GM12878 (cell line): ENCODE results near the gene GJC1. TPM values are rescaled to one million over a fixed set of nuclear protein-coding genes. Genes with fewer than 3 reads are reported as not detected.

ENCODE experiments used
- ATAC-seq: fragments of 200-7000 bp; cut with Tn5 transposase; 3 replicates; pipeline ENCODE4 v1.9.1; 2020; ENCODE audit warnings: mild to moderate bottlenecking, moderate library complexity
- BruUV-seq: library from RNA; stranded (reverse); fragments of 400-500 nt; replicated peaks from 2 replicates; lab custom pipeline; 2021; lab: Mats Ljungman, UMichigan
- CTCF ChIA-PET: fragments of 300-600 bp; sonication (Branson Sonifier 250); formaldehyde crosslinking; extraction: SDS; loops from one replicate; lab custom pipeline; 2021; ENCODE audit warnings: inconsistent platforms; lab: Yijun Ruan, JAX
- POLR2A ChIA-PET: fragments of 350-600 bp; formaldehyde crosslinking; extraction: SDS; loops from one replicate; lab custom pipeline; 2021; ENCODE audit warnings: inconsistent platforms; lab: Charles Lee
- RAD21 ChIA-PET: fragments of 300-600 bp; sonication (Branson Sonifier 250); formaldehyde crosslinking; loops from one replicate; lab custom pipeline; 2023; ENCODE audit warnings: antibody characterized with exemption; ENCODE audit not compliant: unreplicated experiment; lab: Charles Lee
- SMC1A ChIA-PET: fragments of 300-600 bp; sonication (Branson Sonifier 250); formaldehyde crosslinking; loops from one replicate; lab custom pipeline; 2023; ENCODE audit not compliant: unreplicated experiment, uncharacterized antibody; lab: Charles Lee
- DNase-seq: peaks from one replicate; pipeline ENCODE4 v3.0.0-alpha.2; 2011; ENCODE audit warnings: low read depth, low spot score
- FAIRE-seq: peaks from 3 replicates; lab custom pipeline; 2011; peaks lifted over from hg19 to GRCh38; lab: Jason Lieb, UNC
- H2AFZ ChIP-seq: 2 replicates; pipeline ENCODE4 v1.6.0; 2011; ENCODE audit warnings: low read depth, low read length, control low read depth; ENCODE audit not compliant: control insufficient read depth
- H3K27ac ChIP-seq: 2 replicates; pipeline ENCODE4 v1.5.1; 2011; ENCODE audit warnings: control low read depth; ENCODE audit not compliant: control insufficient read depth, insufficient read depth
- H3K27me3 ChIP-seq, 2 experiments: replicated peaks in 1 of 2; 2 replicates each; pipeline versions ENCODE4 v1.6.0 to v1.6.1; 2011; ENCODE audit warnings: low read length in 1 of 2; ENCODE audit not compliant: control insufficient read depth in 2 of 2, insufficient read depth in 2 of 2
- H3K36me3 ChIP-seq, 2 experiments: 2 replicates each; pipeline ENCODE4 v1.5.1; 2011; ENCODE audit warnings: low read length in 1 of 2; ENCODE audit not compliant: control insufficient read depth in 2 of 2, insufficient read depth in 2 of 2
- H3K4me1 ChIP-seq: 2 replicates; pipeline ENCODE4 v1.6.1; 2011; ENCODE audit warnings: mild to moderate bottlenecking, low read length, moderate library complexity, mixed read lengths; ENCODE audit not compliant: control insufficient read depth, insufficient read depth
- H3K4me2 ChIP-seq: 2 replicates; pipeline ENCODE4 v1.6.0; 2011; ENCODE audit warnings: control low read depth; ENCODE audit not compliant: control insufficient read depth, insufficient read depth
- H3K4me3 ChIP-seq: fragments of 200-600 bp; sonication (generic); 2 replicates; pipeline ENCODE4 v1.5.1; 2016
- H3K79me2 ChIP-seq: 2 replicates; pipeline ENCODE4 v1.6.0; 2011; ENCODE audit warnings: low read length; ENCODE audit not compliant: control insufficient read depth, insufficient read depth
- H3K9ac ChIP-seq: 2 replicates; pipeline ENCODE4 v1.8.0; 2011; ENCODE audit warnings: low read length, control low read depth, mixed read lengths; ENCODE audit not compliant: control insufficient read depth, insufficient read depth
- H3K9me3 ChIP-seq: replicated peaks from 3 replicates; pipeline ENCODE4 v1.5.1; 2011; ENCODE audit warnings: mild to moderate bottlenecking, low read length; ENCODE audit not compliant: control insufficient read depth, insufficient read depth
- H4K20me1 ChIP-seq: 2 replicates; pipeline ENCODE4 v1.6.0; 2011; ENCODE audit not compliant: control insufficient read depth, insufficient read depth
- BRCA1 ChIP-seq: IDR thresholded peaks from 2 replicates; pipeline ENCODE4 v1.6.1; 2011; ENCODE audit warnings: low read depth, low read length, improper control_type of control experiment
- CHD4 ChIP-seq: fragments of 200-600 bp; sonication (generic); IDR thresholded peaks from 2 replicates; pipeline ENCODE4 v1.6.1; 2016; ENCODE audit warnings: mild to moderate bottlenecking
- FOXK2 ChIP-seq: fragments of 450-650 bp; IDR thresholded peaks from 2 replicates; pipeline ENCODE4 v1.6.1; 2017; ENCODE audit warnings: mild to moderate bottlenecking, moderate library complexity
- GABPA ChIP-seq: IDR thresholded peaks from 2 replicates; pipeline ENCODE4 v1.6.1; 2014; ENCODE audit warnings: antibody characterized with exemption, low read depth, mild to moderate bottlenecking, inconsistent platforms
- IRF4 ChIP-seq: IDR thresholded peaks from 2 replicates; pipeline ENCODE4 v1.6.1; 2011; ENCODE audit warnings: low read depth, low read length
- MYC ChIP-seq: IDR thresholded peaks from 2 replicates; pipeline ENCODE4 v1.6.1; 2011; ENCODE audit warnings: mild to moderate bottlenecking, low read length, moderate library complexity, inconsistent platforms; ENCODE audit not compliant: insufficient read depth, insufficient replicate concordance, insufficient read length, severe bottlenecking
- NR2F1 ChIP-seq: fragments of 450-650 bp; conservative IDR thresholded peaks from 2 replicates; pipeline ENCODE4 v1.6.1; 2017; ENCODE audit warnings: mild to moderate bottlenecking
- POLR2AphosphoS5 ChIP-seq: IDR thresholded peaks from 2 replicates; pipeline ENCODE4 v1.6.1; 2011; ENCODE audit warnings: mild to moderate bottlenecking, low read length, inconsistent platforms
- RAD21 ChIP-seq: IDR thresholded peaks from 2 replicates; pipeline ENCODE4 v1.6.1; 2011; ENCODE audit warnings: mild to moderate bottlenecking, low read depth, low read length, moderate library complexity; ENCODE audit not compliant: insufficient read depth
- TCF7 ChIP-seq: IDR thresholded peaks from 2 replicates; pipeline ENCODE4 v1.6.1; 2014; ENCODE audit warnings: antibody characterized with exemption, borderline replicate concordance
- ZNF622 ChIP-seq: fragments of 450-650 bp; IDR thresholded peaks from 2 replicates; pipeline ENCODE4 v1.6.1; 2017; ENCODE audit warnings: mild to moderate bottlenecking, inconsistent platforms
- WGBS: methylation state at CpG from one replicate; pipeline ENCODE4 v1.1.6; 2016; ENCODE audit warnings: low lambda C conversion rate; ENCODE audit not compliant: insufficient replicate concordance, insufficient coverage; ENCODE audit errors: missing lambda C conversion rate; 5-methylcytosine and 5-hydroxymethylcytosine counted together
- in situ Hi-C: fragments of 300-500 bp; cut with MboI; formaldehyde crosslinking; loops from 9 replicates; pipeline ENCODE4 v1.14.3; 2018; ENCODE audit warnings: mixed read lengths
- intact Hi-C: fragments of 100-400 bp; cut with micrococcal nuclease; formaldehyde crosslinking; loops from one replicate; pipeline ENCODE4 v1.14.2; 2022; ENCODE audit not compliant: unreplicated experiment
- polyA plus RNA-seq, 11 experiments: library from polyadenylated mRNA; depleted of rRNA in 4 of 11; unstranded in 6 of 11; stranded (reverse) in 5 of 11; fragments of >200 nt; fragmentation: Nextera tagmentation in 4 of 11; fragmentation: Illumina TruSeq in 1 of 11; extraction: Ambion mirVana in 4 of 11; extraction: Trizol in 1 of 11; gene quantifications; 1 replicate in 1 of 11; 2 replicates in 10 of 11; pipeline versions ENCODE4 v1.2.1 to v1.2.3, GENCODE V29; 2011 to 2016; ENCODE audit warnings: inconsistent platforms in 2 of 11, missing spikeins in 2 of 11, low read depth in 1 of 11
- total RNA-seq, 4 experiments: library from RNA; depleted of rRNA in 3 of 4; stranded (reverse); fragments of >200 nt in 3 of 4; fragmentation: Illumina TruSeq in 1 of 4; extraction: Trizol in 1 of 4; gene quantifications; 2 replicates each; pipeline versions ENCODE4 v1.2.1 to v1.2.3, GENCODE V29; 2013 to 2021
- TF ChIP-seq, protein P1 (sequence below): fragments of 150-350 bp; IDR thresholded peaks from 2 replicates; pipeline ENCODE4 v1.6.1; 2014; ENCODE audit warnings: mild to moderate bottlenecking, low read depth, low read length
- TF ChIP-seq, protein P2 (sequence below): IDR thresholded peaks from 2 replicates; pipeline ENCODE4 v1.6.1; 2012; ENCODE audit warnings: mild to moderate bottlenecking, low read depth, low read length

GJC1 gene
- total and polyA plus RNA-seq, 10 of the 15 experiments (the other 5 are each of a cell fraction or from before 2014, with no cell fraction given) = 0.37 to 3.4 (median 0.90) TPM

DNA sequence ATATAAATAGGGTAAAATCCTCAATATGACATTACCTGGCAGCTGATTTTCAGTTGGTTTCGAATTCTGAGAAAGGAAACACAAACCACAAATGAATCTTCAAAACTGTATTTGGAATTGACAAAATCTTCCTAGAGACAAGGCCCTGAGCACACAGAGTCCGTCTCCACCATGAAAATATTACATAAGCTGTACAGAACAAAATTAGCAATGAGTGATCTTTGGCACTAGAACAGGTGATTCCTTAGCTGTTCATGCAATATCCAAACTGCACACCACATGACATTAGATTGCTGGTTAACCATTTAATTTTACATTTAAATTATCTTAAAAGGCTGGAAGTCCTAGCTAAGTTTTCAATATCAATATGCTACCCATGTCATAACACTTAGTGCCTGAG, 31.7 kb downstream of the GJC1 start:
- no peak for DNase-seq
- no peaks in the 10 kb centered on the region for H3K79me2 ChIP-seq
- no peak overlapping the region for H3K9ac ChIP-seq
- no peaks in the 10 kb centered on the region for H4K20me1 ChIP-seq
- no TSS peak for BruUV-seq
- H3K27me3 ChIP-seq = no peaks in the 10 kb centered on the region
- intact Hi-C loops = no loop called here
- ChIA-PET RAD21 (interaction anchor here (1.3 kb wide), 1 partner anchor 26 kb away, joined by 3 read pairs; no protein-coding TSS in a partner anchor), CTCF (interaction anchor here (1.4 to 2.5 kb wide), 2 partner anchors 19 to 23 kb away, joined by 11 to 13 read pairs; no protein-coding TSS in a partner anchor), POLR2A (no interaction called here)
- 23% methylated on average over 2 of the region's 2 CpGs for WGBS
- H3K27ac ChIP-seq = no peak overlapping the region
- no peak for TF ChIP-seq NR2F1
- TF ChIP-seq RAD21 = no peak
- TF ChIP-seq GABPA = no peak
- TF ChIP-seq, all 136 proteins: peak for 0
- no peak for ATAC-seq
- H3K4me3 ChIP-seq = no peak overlapping the region
- in situ Hi-C loops = no loop called here
- no peak overlapping the region for H3K4me2 ChIP-seq
- H3K4me1 ChIP-seq = no peaks in the 10 kb centered on the region
- H3K9me3 ChIP-seq = no peaks in the 10 kb centered on the region
- FAIRE-seq = no peak
- SMC1A ChIA-PET = interaction anchor here (0.7 to 1.4 kb wide), 2 partner anchors 59 to 80 kb away, joined by 3 read pairs; no protein-coding TSS in a partner anchor
- no peak overlapping the region for H2AFZ ChIP-seq
- H3K36me3 ChIP-seq = no peaks in the 10 kb centered on the region; a peak in 1 of 4 replicates

DNA sequence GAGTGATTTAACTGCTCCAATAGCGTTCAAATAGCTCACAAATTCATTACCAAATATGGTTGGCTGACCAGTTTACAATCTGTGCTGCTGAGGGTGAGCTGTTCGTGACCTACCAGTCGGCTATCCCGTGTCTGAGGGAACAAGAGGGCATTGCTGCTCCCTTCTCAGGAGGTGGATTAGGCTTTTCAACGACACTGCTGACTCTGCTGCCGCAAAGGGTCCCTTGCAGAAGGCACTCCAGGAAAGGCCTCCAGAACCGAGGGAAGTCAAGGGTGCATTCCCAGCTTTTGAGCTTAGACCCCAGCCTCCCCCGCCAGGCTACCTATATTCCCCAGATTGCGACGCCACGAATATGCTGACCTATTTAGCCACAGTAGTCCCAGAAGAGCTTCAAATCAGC, 32.3 kb downstream of the GJC1 start:
- Histone ChIP-seq H3K9ac (no peak overlapping the region), H4K20me1 (no peaks in the 10 kb centered on the region), H3K27me3 (no peaks in the 10 kb centered on the region), H3K9me3 (no peaks in the 10 kb centered on the region), H3K4me3 (no peak overlapping the region), H3K4me2 (no peak overlapping the region), H3K79me2 (no peaks in the 10 kb centered on the region), H3K36me3 (no peaks in the 10 kb centered on the region; a peak in 1 of 4 replicates), H2AFZ (no peak overlapping the region), H3K27ac (no peak overlapping the region), H3K4me1 (no peaks in the 10 kb centered on the region)
- WGBS = 75% methylated on average over 11 of the region's 11 CpGs
- SMC1A ChIA-PET = interaction anchor here (0.7 to 1.4 kb wide), 2 partner anchors 59 to 81 kb away, joined by 3 read pairs; no protein-coding TSS in a partner anchor
- no peak for FAIRE-seq
- no peak for ATAC-seq
- no peak for DNase-seq
- RAD21 ChIA-PET = interaction anchor here (1.3 kb wide), 1 partner anchor 25 kb away, joined by 3 read pairs; no protein-coding TSS in a partner anchor
- CTCF ChIA-PET = interaction anchor here (1.4 to 2.5 kb wide), 2 partner anchors 18 to 23 kb away, joined by 11 to 13 read pairs; no protein-coding TSS in a partner anchor
- in situ Hi-C loops (no loop called here), intact Hi-C loops (no loop called here)
- POLR2A ChIA-PET = no interaction called here
- no TSS peak for BruUV-seq
- TF ChIP-seq IRF4 (no peak), FOXK2 (no peak), POLR2AphosphoS5 (no peak), BRCA1 (no peak), ZNF622 (no peak), RAD21 (no peak), CHD4 (no peak), MYC (no peak), TCF7 (no peak)
- TF ChIP-seq, protein P1, sequence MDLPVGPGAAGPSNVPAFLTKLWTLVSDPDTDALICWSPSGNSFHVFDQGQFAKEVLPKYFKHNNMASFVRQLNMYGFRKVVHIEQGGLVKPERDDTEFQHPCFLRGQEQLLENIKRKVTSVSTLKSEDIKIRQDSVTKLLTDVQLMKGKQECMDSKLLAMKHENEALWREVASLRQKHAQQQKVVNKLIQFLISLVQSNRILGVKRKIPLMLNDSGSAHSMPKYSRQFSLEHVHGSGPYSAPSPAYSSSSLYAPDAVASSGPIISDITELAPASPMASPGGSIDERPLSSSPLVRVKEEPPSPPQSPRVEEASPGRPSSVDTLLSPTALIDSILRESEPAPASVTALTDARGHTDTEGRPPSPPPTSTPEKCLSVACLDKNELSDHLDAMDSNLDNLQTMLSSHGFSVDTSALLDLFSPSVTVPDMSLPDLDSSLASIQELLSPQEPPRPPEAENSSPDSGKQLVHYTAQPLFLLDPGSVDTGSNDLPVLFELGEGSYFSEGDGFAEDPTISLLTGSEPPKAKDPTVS = no peak
- TF ChIP-seq, protein P2, sequence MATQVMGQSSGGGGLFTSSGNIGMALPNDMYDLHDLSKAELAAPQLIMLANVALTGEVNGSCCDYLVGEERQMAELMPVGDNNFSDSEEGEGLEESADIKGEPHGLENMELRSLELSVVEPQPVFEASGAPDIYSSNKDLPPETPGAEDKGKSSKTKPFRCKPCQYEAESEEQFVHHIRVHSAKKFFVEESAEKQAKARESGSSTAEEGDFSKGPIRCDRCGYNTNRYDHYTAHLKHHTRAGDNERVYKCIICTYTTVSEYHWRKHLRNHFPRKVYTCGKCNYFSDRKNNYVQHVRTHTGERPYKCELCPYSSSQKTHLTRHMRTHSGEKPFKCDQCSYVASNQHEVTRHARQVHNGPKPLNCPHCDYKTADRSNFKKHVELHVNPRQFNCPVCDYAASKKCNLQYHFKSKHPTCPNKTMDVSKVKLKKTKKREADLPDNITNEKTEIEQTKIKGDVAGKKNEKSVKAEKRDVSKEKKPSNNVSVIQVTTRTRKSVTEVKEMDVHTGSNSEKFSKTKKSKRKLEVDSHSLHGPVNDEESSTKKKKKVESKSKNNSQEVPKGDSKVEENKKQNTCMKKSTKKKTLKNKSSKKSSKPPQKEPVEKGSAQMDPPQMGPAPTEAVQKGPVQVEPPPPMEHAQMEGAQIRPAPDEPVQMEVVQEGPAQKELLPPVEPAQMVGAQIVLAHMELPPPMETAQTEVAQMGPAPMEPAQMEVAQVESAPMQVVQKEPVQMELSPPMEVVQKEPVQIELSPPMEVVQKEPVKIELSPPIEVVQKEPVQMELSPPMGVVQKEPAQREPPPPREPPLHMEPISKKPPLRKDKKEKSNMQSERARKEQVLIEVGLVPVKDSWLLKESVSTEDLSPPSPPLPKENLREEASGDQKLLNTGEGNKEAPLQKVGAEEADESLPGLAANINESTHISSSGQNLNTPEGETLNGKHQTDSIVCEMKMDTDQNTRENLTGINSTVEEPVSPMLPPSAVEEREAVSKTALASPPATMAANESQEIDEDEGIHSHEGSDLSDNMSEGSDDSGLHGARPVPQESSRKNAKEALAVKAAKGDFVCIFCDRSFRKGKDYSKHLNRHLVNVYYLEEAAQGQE = no peak
